AG09309 (cell line): ENCODE results near the gene ITSN2.

Source experiments
- DNase-seq: peaks from one replicate; pipeline ENCODE4 v3.0.0-alpha.2; 2010; ENCODE audit warnings: low read depth
- H3K4me3 ChIP-seq: 2 replicates; pipeline ENCODE4 v1.5.1; 2011; ENCODE audit warnings: mild to moderate bottlenecking, low read depth, low read length, moderate library complexity; ENCODE audit not compliant: control insufficient read depth
- TF ChIP-seq, protein P1 (sequence below): IDR thresholded peaks from 2 replicates; pipeline ENCODE4 v1.5.1; 2011; ENCODE audit warnings: mild to moderate bottlenecking, low read depth, low read length, inconsistent platforms; ENCODE audit not compliant: insufficient read depth, control insufficient read depth; ENCODE audit errors: missing control alignments

Gene ITSN2

DNA sequence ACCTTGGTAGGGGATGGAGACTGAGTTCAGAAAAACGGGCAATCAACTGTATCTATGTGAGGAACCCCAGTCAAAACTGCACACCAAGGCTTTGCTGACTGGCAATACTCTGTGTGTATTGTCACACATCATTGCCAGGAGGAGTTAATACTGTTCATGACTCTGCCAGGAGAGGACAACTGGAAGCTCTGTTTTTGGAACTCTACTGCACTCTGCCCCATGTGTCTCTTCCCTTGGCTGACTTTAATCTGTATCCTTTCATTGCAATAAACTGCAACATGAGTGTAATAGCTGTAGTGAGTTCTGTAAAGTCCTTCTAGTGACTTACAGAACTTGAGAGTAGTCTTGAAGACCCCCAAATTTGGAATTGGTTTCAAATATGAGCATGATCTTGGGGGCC, 113.2 kb downstream of the ITSN2 start:
- TF ChIP-seq, protein P1, sequence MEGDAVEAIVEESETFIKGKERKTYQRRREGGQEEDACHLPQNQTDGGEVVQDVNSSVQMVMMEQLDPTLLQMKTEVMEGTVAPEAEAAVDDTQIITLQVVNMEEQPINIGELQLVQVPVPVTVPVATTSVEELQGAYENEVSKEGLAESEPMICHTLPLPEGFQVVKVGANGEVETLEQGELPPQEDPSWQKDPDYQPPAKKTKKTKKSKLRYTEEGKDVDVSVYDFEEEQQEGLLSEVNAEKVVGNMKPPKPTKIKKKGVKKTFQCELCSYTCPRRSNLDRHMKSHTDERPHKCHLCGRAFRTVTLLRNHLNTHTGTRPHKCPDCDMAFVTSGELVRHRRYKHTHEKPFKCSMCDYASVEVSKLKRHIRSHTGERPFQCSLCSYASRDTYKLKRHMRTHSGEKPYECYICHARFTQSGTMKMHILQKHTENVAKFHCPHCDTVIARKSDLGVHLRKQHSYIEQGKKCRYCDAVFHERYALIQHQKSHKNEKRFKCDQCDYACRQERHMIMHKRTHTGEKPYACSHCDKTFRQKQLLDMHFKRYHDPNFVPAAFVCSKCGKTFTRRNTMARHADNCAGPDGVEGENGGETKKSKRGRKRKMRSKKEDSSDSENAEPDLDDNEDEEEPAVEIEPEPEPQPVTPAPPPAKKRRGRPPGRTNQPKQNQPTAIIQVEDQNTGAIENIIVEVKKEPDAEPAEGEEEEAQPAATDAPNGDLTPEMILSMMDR, result no peak
- DNase-seq, result no peak
- H3K4me3 ChIP-seq, result no peak overlapping the region

DNA sequence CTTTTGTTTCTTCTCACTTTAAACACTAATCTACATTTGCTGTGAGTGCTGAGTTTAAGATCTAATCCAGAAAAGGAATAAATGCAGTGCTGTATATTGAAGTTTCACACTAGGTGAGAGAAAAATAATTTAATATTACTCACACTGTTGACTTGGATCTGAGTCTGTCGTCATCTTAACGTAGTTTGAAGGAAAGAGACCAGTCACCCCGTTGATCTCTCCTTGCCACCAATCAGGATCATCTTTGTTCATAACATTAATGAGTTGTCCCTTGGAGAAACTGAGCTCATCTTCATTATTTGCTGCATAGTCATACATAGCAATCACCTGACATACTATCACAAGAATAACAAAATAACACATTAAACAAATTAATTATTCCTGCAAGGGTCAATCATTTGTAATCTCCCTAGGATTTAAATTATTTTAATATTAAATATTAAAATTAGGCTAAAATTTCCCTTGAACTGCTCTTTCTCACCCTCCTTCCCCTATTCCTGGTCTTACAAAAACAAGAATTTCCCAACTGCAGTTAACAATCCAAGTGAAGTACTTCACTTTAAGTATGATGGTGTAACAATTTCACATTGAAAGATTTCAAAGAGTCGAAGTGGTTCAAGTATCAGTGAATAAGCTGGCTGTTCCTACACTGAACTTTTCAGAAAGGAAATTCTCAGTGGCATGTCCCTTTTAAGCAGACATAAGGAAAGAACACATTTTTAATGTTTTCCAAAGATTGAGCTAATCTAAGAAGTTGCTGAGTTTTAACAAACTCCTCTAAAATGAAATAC, 114.2 kb downstream of the ITSN2 start:
- H3K4me3 ChIP-seq, result no peak overlapping the region
- TF ChIP-seq, protein P1, result no peak
- no peak for DNase-seq

DNA sequence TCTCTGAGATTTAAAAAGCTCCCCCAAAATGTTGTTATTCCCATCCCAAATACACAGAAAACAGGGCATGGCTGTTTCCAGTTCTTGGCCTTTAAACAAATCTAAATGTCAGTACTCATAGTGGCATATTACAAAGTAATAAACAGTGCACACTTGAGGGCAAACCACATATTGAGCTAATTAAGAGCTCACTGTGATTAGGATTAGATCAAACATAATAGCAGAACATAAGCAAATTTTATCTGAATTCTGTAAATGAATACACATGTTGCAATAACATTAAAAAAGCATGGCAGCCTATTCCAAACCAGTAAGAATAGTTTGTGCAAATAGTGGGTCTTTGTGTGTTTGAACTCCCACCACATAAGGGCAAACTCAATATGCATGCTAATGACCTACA, 118.8 kb downstream of the ITSN2 start:
- no peak for DNase-seq
- H3K4me3 ChIP-seq, result no peak overlapping the region
- TF ChIP-seq, protein P1, result no peak

DNA sequence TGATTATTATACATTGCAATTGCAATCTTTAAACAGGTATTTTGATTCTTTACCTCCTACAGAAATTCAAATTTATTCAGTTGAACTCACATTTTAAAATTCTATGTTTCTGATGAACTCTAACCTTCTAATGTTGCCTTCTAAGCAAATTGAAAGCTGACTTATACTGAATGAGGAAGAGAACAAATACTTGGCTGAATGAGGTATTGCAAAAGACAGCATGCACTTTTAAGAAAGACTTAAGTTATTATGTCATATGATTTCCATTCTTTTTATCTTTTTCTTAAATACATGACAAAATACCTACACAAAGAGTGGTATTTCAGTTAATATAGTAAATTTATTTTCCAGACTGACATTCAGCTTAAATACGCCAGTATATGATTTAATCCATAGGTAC, 120.8 kb downstream of the ITSN2 start:
- no peak for DNase-seq
- H3K4me3 ChIP-seq, result no peak overlapping the region
- TF ChIP-seq, protein P1, result no peak

DNA sequence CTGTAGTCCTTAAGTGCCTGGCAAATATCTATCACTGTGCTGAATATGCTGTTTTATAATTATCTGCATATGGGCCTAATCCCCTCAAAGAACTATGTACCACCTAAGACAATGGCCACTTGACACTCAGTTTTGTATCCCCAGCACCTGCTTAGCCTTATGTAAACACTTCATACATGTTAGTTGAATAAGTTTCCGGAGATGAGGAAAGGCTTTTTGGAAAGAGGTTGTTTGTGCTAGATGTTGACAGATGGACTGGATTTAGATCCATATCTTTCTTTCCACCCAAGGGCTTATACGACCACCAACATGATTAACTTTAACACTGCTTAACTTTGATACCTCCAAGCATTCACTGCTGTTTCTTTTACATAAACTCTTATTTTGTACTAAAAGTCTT, 122.2 kb downstream of the ITSN2 start:
- no peak for DNase-seq
- H3K4me3 ChIP-seq, result no peak overlapping the region

DNA sequence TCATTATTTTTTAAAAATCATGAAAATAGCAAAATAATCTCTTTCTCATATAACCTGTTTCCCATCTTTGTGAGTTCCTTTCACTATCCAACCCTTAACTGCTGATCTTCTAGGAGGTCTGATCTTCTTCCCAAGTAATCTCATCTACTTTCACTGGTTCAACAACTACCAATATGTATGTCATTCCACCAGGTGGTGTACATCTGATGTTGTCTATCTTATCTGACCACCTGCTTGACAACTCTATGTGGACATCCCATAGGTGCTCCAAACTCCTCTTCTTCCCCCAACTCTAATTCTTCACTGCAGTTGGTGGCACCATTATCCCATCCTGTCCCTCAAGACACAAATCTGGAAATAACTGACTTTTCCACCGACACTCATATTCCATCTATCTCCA, 123.0 kb downstream of the ITSN2 start:
- TF ChIP-seq, protein P1, result no peak
- H3K4me3 ChIP-seq, result no peak overlapping the region
- no peak for DNase-seq

More for the DNA sequence above, 122.2 kb downstream of the ITSN2 start:
- TF ChIP-seq, protein P1, result no peak

DNA sequence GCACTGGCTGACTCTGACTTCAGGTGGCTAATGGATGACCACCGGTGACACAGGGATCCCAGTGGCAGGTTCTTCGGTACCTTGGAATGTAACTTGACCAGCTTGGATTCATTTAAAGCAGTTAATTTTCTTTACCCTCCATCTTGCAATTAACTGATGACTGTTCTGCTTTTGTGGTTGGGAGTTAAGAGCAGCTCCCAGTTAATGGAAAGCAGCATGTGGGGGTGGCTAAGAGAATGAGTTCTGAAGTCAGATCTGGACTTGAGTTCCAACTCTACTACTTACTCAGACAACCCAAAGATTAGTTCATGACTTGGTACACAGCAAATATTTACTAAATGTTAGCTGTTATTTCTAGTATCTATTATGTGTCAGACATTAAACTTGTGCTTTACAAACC, 127.0 kb downstream of the ITSN2 start:
- TF ChIP-seq, protein P1, result no peak
- no peak overlapping the region for H3K4me3 ChIP-seq
- no peak for DNase-seq
